T-cell (primary cell): ENCODE measurements around the gene PARP2. TPM values are rescaled to one million over a fixed set of nuclear protein-coding genes. Genes with fewer than 3 reads are reported as not detected.
A peak's percentile ranks its signal among the peaks of the same experiment; 100 is the strongest.

ENCODE experiments used
- ATAC-seq, 4 experiments: fragments of 200-7000 bp in 3 of 4; fragments of 150-1000 bp in 1 of 4; cut with Tn5 transposase; replicated peaks in 1 of 4; 1 replicate in 3 of 4; 2 replicates in 1 of 4; pipeline ENCODE4 v1.10.0; 2021; ENCODE audit warnings: moderate library complexity in 3 of 4, mild to moderate bottlenecking in 2 of 4, moderate number of reproducible peaks in 1 of 4
- CTCF ChIA-PET, 2 donors: fragments of 300-600 bp; sonication (Branson Sonifier 250); formaldehyde crosslinking; loops; one replicate each; lab custom pipeline; 2022; ENCODE audit warnings: antibody characterized with exemption in 2 of 2; lab: Charles Lee
- POLR2A ChIA-PET, 2 donors: fragments of 300-600 bp; sonication (Branson Sonifier 250); formaldehyde crosslinking; loops; one replicate each; lab custom pipeline; 2022; ENCODE audit warnings: antibody characterized with exemption in 2 of 2; lab: Charles Lee
- DNase-seq, 35 experiments: peaks; one replicate each; pipeline versions ENCODE4 v3.0.0 to v3.0.0-alpha.2; 2013 to 2023
- H3K27ac ChIP-seq: one replicate; pipeline ENCODE4 v1.5.1; 2013; ENCODE audit warnings: low read length
- H3K27me3 ChIP-seq, 2 experiments: replicated peaks in 1 of 2; 1 replicate in 1 of 2; 2 replicates in 1 of 2; pipeline versions ENCODE4 v1.6.1 to v1.7.0; 2013; ENCODE audit warnings: low read length in 1 of 2, mixed read lengths in 1 of 2; ENCODE audit not compliant: control insufficient read depth in 2 of 2, insufficient read depth in 2 of 2; ENCODE audit errors: extremely low read depth in 1 of 2
- H3K36me3 ChIP-seq, 2 donors: 1 replicate in 1 of 2; 2 replicates in 1 of 2; pipeline versions ENCODE4 v1.6.1 to v1.7.0; 2013; ENCODE audit warnings: low read length in 1 of 2; ENCODE audit not compliant: control insufficient read depth in 2 of 2, insufficient read depth in 1 of 2; ENCODE audit errors: extremely low read depth in 1 of 2
- H3K4me1 ChIP-seq, 2 experiments: 1 replicate in 1 of 2; 2 replicates in 1 of 2; pipeline versions ENCODE4 v1.6.1 to v1.7.0; 2013; ENCODE audit warnings: low read length in 2 of 2, mixed read lengths in 1 of 2; ENCODE audit not compliant: insufficient read depth in 2 of 2, control insufficient read depth in 1 of 2; ENCODE audit errors: extremely low read depth in 1 of 2
- H3K4me3 ChIP-seq, 2 donors: 1 replicate in 1 of 2; 2 replicates in 1 of 2; pipeline versions ENCODE4 v1.5.1 to v1.7.0; 2013; ENCODE audit warnings: mild to moderate bottlenecking in 2 of 2, low read length in 1 of 2, moderate library complexity in 1 of 2; ENCODE audit not compliant: control insufficient read depth in 1 of 2; ENCODE audit errors: extremely low read depth in 1 of 2
- H3K9me3 ChIP-seq: 2 replicates; pipeline ENCODE4 v1.7.0; 2013
- H3K27ac Mint-ChIP-seq, 2 donors: one replicate each; pipeline ENCODE4 v1.8.0; 2020 to 2021; ENCODE audit warnings: mild to moderate bottlenecking in 2 of 2, mixed read lengths in 2 of 2
- H3K27me3 Mint-ChIP-seq, 2 donors: one replicate each; pipeline ENCODE4 v1.8.0; 2021 to 2022; ENCODE audit warnings: mixed read lengths in 2 of 2
- H3K36me3 Mint-ChIP-seq: one replicate; pipeline ENCODE4 v1.8.0; 2021; ENCODE audit warnings: mixed read lengths
- H3K4me1 Mint-ChIP-seq, 3 donors: one replicate each; pipeline ENCODE4 v1.8.0; 2020 to 2022; ENCODE audit warnings: mixed read lengths in 3 of 3, mild to moderate bottlenecking in 1 of 3
- H3K4me3 Mint-ChIP-seq, 3 donors: one replicate each; pipeline ENCODE4 v1.8.0; 2020 to 2022; ENCODE audit warnings: mild to moderate bottlenecking in 3 of 3, mixed read lengths in 3 of 3, moderate library complexity in 3 of 3
- H3K9me3 Mint-ChIP-seq, 3 donors: one replicate each; pipeline ENCODE4 v1.8.0; 2020 to 2022; ENCODE audit warnings: mixed read lengths in 3 of 3
- WGBS: methylation state at CpG from one replicate; pipeline ENCODE4 v1.1.5; 2013; ENCODE audit warnings: missing lambda C conversion rate; ENCODE audit not compliant: insufficient coverage; 5-methylcytosine and 5-hydroxymethylcytosine counted together
- total RNA-seq, 35 experiments: library from RNA in 6 of 35; stranded (reverse) in 6 of 35; fragments of 120-200 nt in 1 of 35; gene quantifications; one replicate each; pipeline versions ENCODE4 v1.2.1 to v1.2.4 and lab custom pipeline; 2013 to 2026

PARP2 gene
- total RNA-seq, 5 donors from 2014 or later (not counting 1 experiment from before 2014, with no cell fraction given): 14.6 to 21.8 (median 15.8) TPM

DNA sequence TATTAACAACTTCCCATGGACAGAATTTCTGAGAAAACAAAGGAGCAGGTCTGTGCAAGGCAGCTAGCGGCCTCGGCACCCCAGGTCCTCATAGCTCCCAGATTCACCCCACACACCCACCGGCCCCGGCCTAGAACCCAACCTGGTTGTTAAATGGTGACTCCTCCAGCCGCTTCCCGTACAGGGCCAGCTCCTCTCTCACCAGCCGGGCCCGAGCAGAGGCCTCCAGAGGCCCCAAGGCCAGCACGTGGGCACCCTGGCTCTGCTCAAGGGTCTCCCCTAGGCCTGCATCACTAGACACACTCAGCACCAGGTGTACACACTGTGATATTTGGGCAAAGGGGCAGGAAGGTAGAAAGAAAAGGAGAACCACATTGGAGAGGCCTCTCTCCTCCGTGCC is 39.6 kb downstream of the PARP2 start:
- Mint-ChIP-seq H3K27ac (no peak overlapping the region), H3K4me3 (no peak overlapping the region), H3K27me3 (no peaks in the 10 kb centered on the region), H3K36me3 (peaks cover 76% of the 10 kb centered on the region), H3K4me1 (no peaks in the 10 kb centered on the region), H3K9me3 (no peaks in the 10 kb centered on the region)
- ATAC-seq: no peak
- Histone ChIP-seq H3K4me1 (no peaks in the 10 kb centered on the region), H3K36me3 (peaks cover 40 to 99% of the 10 kb centered on the region in 2 donors), H3K27ac (no peak overlapping the region), H3K27me3 (no peaks in the 10 kb centered on the region), H3K4me3 (no peak overlapping the region), H3K9me3 (no peaks in the 10 kb centered on the region)
- CTCF ChIA-PET: interaction anchor here in 1 of 2 donors (0.5 kb wide), 1 partner anchor 11 kb away, joined by 3 read pairs; no protein-coding TSS in a partner anchor
- POLR2A ChIA-PET: no interaction called here
- DNase-seq: no peak
- WGBS: 98% methylated on average over 8 of the region's 10 CpGs

DNA sequence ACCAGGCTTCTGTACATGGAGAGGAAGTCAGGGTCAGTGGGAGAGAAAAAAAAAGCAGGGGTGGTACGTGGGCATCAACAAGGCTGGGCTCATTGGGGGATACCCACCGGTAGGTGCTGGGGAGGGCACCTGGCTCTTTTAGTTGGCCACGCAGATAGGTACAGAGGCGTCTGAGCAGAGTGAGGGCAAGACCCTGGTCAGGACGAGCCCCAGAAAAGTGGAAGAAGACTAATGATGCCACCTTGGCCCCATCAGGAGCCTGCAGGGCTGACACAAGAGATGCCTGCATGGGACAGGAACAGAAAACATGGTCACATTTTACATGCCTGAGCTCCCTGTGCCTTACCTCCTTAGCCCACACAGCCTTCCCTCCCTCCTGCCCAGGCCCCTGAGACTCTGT is 40.2 kb downstream of the PARP2 start:
- H3K36me3 Mint-ChIP-seq: peaks cover 80% of the 10 kb centered on the region
- H3K27me3 ChIP-seq: no peaks in the 10 kb centered on the region
- DNase-seq: no peak
- CTCF ChIA-PET: no interaction called here
- H3K27me3 Mint-ChIP-seq: no peaks in the 10 kb centered on the region
- no peaks in the 10 kb centered on the region for H3K4me1 Mint-ChIP-seq
- POLR2A ChIA-PET: no interaction called here
- no peak overlapping the region for H3K4me3 Mint-ChIP-seq
- H3K4me3 ChIP-seq: no peak overlapping the region
- 94% methylated on average over 5 of the region's 5 CpGs for WGBS
- H3K27ac ChIP-seq: no peak overlapping the region
- H3K4me1 ChIP-seq: no peaks in the 10 kb centered on the region
- H3K36me3 ChIP-seq: peaks cover 36 to 99% of the 10 kb centered on the region in 2 donors
- no peaks in the 10 kb centered on the region for H3K9me3 Mint-ChIP-seq
- no peak overlapping the region for H3K27ac Mint-ChIP-seq
- no peak for ATAC-seq
- H3K9me3 ChIP-seq: no peaks in the 10 kb centered on the region

DNA sequence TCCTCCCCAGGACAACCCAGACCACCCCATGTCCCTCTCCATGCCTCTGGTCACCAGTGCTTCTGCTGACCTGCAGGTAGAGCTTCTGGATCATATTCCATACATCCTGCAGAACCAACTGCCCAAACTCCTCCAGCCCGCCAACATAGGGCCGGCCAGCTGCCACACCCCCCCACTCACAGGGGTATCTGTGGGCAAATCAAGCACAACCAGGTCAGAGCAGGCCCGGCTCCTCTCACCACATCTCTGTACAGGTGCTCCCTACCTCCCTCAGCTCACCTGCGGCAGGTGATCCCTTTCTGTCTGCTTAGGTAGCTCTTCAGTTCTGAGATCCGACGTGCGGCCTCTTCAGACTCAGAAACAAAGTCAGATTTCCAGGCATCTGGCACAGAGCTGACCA is 40.9 kb downstream of the PARP2 start:
- peaks cover 80% of the 10 kb centered on the region for H3K36me3 Mint-ChIP-seq
- no peaks in the 10 kb centered on the region for H3K9me3 ChIP-seq
- no peaks in the 10 kb centered on the region for H3K9me3 Mint-ChIP-seq
- H3K27ac Mint-ChIP-seq: no peak overlapping the region
- H3K4me1 ChIP-seq: no peaks in the 10 kb centered on the region
- H3K27me3 ChIP-seq: no peaks in the 10 kb centered on the region
- peaks cover 32 to 97% of the 10 kb centered on the region in 2 donors for H3K36me3 ChIP-seq
- DNase-seq: no peak
- no peak for ATAC-seq
- no peaks in the 10 kb centered on the region for H3K27me3 Mint-ChIP-seq
- CTCF ChIA-PET: interaction anchor here (0.6 to 0.9 kb wide), 2 partner anchors 15 to 427 kb away, joined by 4 read pairs; no protein-coding TSS in a partner anchor
- no peak overlapping the region for H3K4me3 ChIP-seq
- no peak overlapping the region for H3K4me3 Mint-ChIP-seq
- H3K4me1 Mint-ChIP-seq: no peaks in the 10 kb centered on the region
- no peak overlapping the region for H3K27ac ChIP-seq
- WGBS: 81% methylated on average over 6 of the region's 7 CpGs
- POLR2A ChIA-PET: no interaction called here

DNA sequence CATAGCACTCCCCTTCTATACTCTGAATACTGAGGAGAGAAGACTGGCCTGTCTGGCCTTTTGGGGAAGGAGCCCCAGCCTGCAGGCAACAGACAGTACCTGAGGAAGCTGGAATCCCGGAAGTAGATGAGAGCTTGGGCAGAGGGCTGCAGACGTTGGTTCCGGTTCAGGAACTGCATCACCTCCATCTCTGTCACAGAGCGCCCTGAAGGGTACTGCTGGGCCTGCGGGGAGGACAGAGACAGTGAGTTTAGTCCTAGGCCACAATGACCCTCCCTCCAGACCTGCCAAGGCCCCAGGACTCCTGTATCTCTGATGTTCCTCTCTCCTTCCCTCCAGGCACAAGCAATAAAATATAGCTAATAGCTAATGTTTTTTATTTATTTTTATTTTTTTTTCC is 41.5 kb downstream of the PARP2 start:
- Mint-ChIP-seq H3K9me3 (no peaks in the 10 kb centered on the region), H3K27ac (no peak overlapping the region), H3K27me3 (no peaks in the 10 kb centered on the region), H3K4me3 (no peak overlapping the region), H3K36me3 (peaks cover 80% of the 10 kb centered on the region), H3K4me1 (no peaks in the 10 kb centered on the region)
- Histone ChIP-seq H3K27me3 (no peaks in the 10 kb centered on the region), H3K9me3 (no peaks in the 10 kb centered on the region), H3K36me3 (peaks cover 29 to 97% of the 10 kb centered on the region in 2 donors), H3K4me1 (no peaks in the 10 kb centered on the region), H3K4me3 (no peak overlapping the region), H3K27ac (no peak overlapping the region)
- ATAC-seq: no peak
- ChIA-PET POLR2A (no interaction called here), CTCF (interaction anchor here (0.6 to 0.9 kb wide), 2 partner anchors 16 to 427 kb away, joined by 4 read pairs; no protein-coding TSS in a partner anchor)
- 92% methylated on average over 5 of the region's 5 CpGs for WGBS
- DNase-seq: no peak

GRCh38 chr14:20386276-20386855 is 42.9 kb downstream of the PARP2 start:
- ATAC-seq: no peak
- no peaks in the 10 kb centered on the region for H3K4me1 Mint-ChIP-seq
- no peak overlapping the region for H3K4me3 ChIP-seq
- 98% methylated on average over 11 of the region's 17 CpGs for WGBS
- POLR2A ChIA-PET: no interaction called here
- H3K36me3 Mint-ChIP-seq: peaks cover 76% of the 10 kb centered on the region
- no peaks in the 10 kb centered on the region for H3K27me3 ChIP-seq
- no peaks in the 10 kb centered on the region for H3K9me3 ChIP-seq
- H3K27ac ChIP-seq: no peak overlapping the region
- H3K4me3 Mint-ChIP-seq: no peak overlapping the region
- no peaks in the 10 kb centered on the region for H3K9me3 Mint-ChIP-seq
- no peaks in the 10 kb centered on the region for H3K4me1 ChIP-seq
- peaks cover 21 to 97% of the 10 kb centered on the region in 2 donors for H3K36me3 ChIP-seq
- CTCF ChIA-PET: no interaction called here
- DNase-seq: no peak
- no peak overlapping the region for H3K27ac Mint-ChIP-seq
- no peaks in the 10 kb centered on the region for H3K27me3 Mint-ChIP-seq

GRCh38 chr14:20387576-20387975 is 44.1 kb downstream of the PARP2 start:
- Mint-ChIP-seq H3K27me3 (no peaks in the 10 kb centered on the region), H3K4me3 (no peak overlapping the region), H3K27ac (no peak overlapping the region), H3K36me3 (peaks cover 68% of the 10 kb centered on the region), H3K9me3 (no peaks in the 10 kb centered on the region), H3K4me1 (no peaks in the 10 kb centered on the region)
- ATAC-seq (no peak), DNase-seq (peak in 1 of 35 experiments; percentile 5)
- POLR2A ChIA-PET: no interaction called here
- H3K9me3 ChIP-seq: no peaks in the 10 kb centered on the region
- CTCF ChIA-PET: no interaction called here
- no peaks in the 10 kb centered on the region for H3K4me1 ChIP-seq
- 92% methylated on average over 2 of the region's 6 CpGs for WGBS
- no peak overlapping the region for H3K27ac ChIP-seq
- H3K4me3 ChIP-seq: no peak overlapping the region
- H3K36me3 ChIP-seq: peaks cover 13 to 96% of the 10 kb centered on the region in 2 donors
- no peaks in the 10 kb centered on the region for H3K27me3 ChIP-seq
